Measurements from ENCODE around the gene CPNE4.

The CPNE4 gene

DNA sequence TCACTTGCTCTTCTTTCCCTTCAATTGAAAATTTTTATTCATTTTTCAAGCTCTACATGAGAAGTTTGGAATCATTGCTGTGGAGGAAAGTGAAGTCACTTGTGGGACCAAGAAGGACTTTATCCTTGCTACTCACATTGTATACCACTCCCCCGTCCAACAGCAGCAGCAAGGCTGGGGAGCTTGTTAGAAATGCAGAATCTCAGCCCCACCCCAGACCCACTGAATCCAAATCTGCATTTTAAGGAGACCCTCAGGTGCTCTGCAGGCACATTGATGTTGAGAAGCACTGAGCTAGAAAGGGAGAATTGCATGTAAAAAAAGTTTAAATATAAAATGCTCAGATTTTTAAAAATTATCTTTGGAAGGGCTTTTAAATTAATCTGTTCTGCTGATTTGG, 329.7 kb downstream of the CPNE4 start:
- TF ChIP-seq JUND (IDR thresholded peaks at IDR 0.05; ENCODE audit: low read depth) = no peak
- in situ Hi-C loops (cut with HindIII; ENCODE audit: low pct_unique_long_range_greater_than_20kb, low sequenced_read_pairs) = no loop called here

GRCh38 chr3:131704098-131704497, 330.7 kb downstream of the CPNE4 start:
- no peak for DNase-seq (ENCODE audit: low read depth in 1 of 2, low spot score in 1 of 2)
- in situ Hi-C loops (cut with HindIII; ENCODE audit: low pct_unique_long_range_greater_than_20kb, low sequenced_read_pairs) = no loop called here
- no peak for TF ChIP-seq JUND (IDR thresholded peaks at IDR 0.05; ENCODE audit: low read depth)

More for the DNA sequence above, 329.7 kb downstream of the CPNE4 start:
- no peak for DNase-seq (ENCODE audit: low read depth in 1 of 2, low spot score in 1 of 2)

DNA sequence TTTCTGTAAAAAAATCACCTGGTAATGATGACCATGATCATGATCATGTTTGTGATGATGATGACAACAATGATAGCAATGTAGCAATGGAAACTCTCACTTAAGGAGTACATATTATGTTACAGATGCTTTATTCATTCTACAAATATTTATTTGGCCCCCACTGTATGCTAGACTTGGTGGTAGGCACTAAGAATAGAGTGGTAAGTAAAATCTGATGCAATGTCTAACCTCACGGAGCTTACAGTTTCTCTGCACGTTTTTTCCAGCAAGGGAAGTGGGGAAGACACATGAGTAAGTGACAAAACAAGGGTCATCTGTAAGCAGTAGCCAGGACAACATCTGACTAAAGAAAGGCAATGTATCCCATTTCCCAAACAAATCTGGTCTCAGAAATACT, 332.7 kb downstream of the CPNE4 start:
- no peak for DNase-seq (ENCODE audit: low read depth in 1 of 2, low spot score in 1 of 2)
- no peak for TF ChIP-seq JUND (IDR thresholded peaks at IDR 0.05; ENCODE audit: low read depth)
- in situ Hi-C loops (cut with HindIII; ENCODE audit: low pct_unique_long_range_greater_than_20kb, low sequenced_read_pairs) = no loop called here

DNA sequence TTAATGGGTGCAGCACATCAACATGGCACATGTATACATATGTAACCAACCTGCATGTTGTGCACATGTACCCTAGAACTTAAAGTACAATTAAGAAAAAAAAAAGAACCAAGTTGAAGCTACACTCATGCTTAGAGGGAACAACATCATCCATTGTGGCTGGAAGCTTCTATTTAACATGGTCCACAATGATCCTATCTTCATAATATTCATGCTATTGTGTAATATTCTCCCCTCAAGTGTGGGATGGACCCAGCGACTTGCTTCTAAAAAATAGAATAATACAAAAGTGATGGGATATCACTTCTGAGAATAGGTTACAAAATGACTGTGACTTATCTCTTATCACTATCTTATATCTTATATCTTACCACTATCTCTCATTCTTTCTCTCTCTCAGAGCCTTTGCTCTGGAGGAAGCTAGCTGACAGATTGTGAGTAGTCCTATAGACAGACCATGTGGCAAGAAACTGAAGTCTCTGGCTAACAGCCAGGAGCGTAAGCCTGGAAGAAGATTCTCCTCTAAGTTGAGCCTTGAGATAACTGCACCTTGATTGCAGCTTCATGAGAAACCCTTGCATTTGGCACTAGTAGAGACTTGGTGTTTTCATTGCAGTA, 333.6 kb downstream of the CPNE4 start:
- in situ Hi-C loops (cut with HindIII; ENCODE audit: low pct_unique_long_range_greater_than_20kb, low sequenced_read_pairs) = no loop called here
- no peak for DNase-seq (ENCODE audit: low read depth in 1 of 2, low spot score in 1 of 2)
- no peak for TF ChIP-seq JUND (IDR thresholded peaks at IDR 0.05; ENCODE audit: low read depth)

DNA sequence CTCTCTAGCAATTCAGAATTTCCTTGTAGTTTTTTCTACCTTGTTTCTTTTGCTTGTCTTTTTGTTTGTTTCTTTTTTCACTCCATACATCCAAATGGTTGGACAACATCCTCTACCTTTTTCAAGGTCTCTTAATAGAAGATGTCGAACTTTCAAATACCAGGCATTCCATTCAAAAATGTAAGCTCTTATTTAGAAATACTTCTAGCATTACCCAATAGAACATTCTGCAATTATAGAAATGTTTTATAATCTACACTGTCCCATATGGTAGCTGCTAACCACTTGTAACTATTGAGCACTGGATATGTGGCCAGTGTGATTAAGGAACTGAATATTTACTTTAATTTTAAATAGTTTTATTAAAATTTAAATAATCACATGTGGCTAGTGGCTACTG, 335.8 kb downstream of the CPNE4 start:
- in situ Hi-C loops (cut with HindIII; ENCODE audit: low pct_unique_long_range_greater_than_20kb, low sequenced_read_pairs) = no loop called here
- TF ChIP-seq JUND (IDR thresholded peaks at IDR 0.05; ENCODE audit: low read depth) = no peak
- DNase-seq (ENCODE audit: low read depth in 1 of 2, low spot score in 1 of 2) = no peak

DNA sequence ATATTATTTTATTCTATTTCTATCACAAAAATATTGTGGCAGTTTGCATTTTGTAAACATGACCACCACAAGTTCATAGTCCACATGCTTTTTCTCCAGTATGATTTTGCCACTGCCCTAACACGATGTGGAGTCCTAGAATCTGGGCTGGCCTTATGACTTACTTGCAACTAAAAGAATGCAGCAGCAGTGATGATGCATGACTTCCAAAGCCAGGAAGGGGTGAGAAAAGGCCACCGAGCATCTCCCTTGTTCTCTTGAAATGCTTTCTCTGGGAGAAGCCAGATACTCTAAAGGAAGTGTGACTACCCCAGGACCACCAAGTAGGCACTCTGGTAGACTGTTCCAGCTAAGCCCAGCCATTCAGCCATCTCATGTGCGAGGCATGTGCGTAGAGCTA, 340.4 kb downstream of the CPNE4 start:
- in situ Hi-C loops (cut with HindIII; ENCODE audit: low pct_unique_long_range_greater_than_20kb, low sequenced_read_pairs) = no loop called here
- no peak for DNase-seq (ENCODE audit: low read depth in 1 of 2, low spot score in 1 of 2)
- no peak for TF ChIP-seq JUND (IDR thresholded peaks at IDR 0.05; ENCODE audit: low read depth)

DNA sequence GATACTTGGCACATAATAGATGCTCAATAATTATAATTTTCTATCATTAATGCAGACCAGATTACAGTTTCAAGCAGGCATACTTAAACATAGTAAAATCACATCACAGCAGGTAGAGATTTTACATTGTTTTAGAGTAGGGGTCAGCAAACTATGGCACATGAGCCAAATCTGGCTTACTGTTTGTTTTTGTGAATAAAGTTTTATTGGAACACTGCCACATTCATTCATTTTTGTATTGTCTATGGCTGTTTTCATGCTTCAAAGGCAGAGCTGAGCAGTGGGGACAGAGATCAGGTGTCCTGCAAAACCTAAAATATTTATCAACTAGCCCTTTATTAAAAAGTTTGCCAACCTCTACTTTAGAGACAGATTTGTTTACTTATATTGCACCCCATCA, 342.5 kb downstream of the CPNE4 start:
- no peak for DNase-seq (ENCODE audit: low read depth in 1 of 2, low spot score in 1 of 2)
- TF ChIP-seq JUND (IDR thresholded peaks at IDR 0.05; ENCODE audit: low read depth) = no peak
- in situ Hi-C loops (cut with HindIII; ENCODE audit: low pct_unique_long_range_greater_than_20kb, low sequenced_read_pairs) = no loop called here

GRCh38 chr3:131690800-131691199, 344.0 kb downstream of the CPNE4 start:
- TF ChIP-seq JUND (IDR thresholded peaks at IDR 0.05; ENCODE audit: low read depth) = no peak
- in situ Hi-C loops (cut with HindIII; ENCODE audit: low pct_unique_long_range_greater_than_20kb, low sequenced_read_pairs) = no loop called here
- no peak for DNase-seq (ENCODE audit: low read depth in 1 of 2, low spot score in 1 of 2)

DNA sequence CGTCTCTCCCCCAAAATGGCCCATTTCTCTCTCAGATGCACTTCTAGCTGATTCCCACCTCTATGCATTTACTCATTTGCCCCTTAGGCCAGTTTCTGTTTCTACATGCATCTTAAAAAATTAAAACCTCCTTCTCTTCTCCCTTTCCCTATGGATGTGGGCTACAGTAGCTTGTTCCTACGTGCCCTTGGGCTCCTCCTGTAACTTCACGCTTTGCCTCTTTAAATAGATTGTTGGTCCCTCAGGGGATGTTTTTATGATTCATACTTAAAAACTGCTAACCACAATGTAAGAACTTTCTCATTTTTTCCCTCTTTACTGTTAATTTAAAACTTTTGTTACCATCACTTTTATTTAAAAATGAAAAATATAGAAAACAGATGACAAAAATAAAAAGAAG, 346.4 kb downstream of the CPNE4 start:
- TF ChIP-seq JUND (IDR thresholded peaks at IDR 0.05; ENCODE audit: low read depth) = no peak
- no peak for DNase-seq (ENCODE audit: low read depth in 1 of 2, low spot score in 1 of 2)
- in situ Hi-C loops (cut with HindIII; ENCODE audit: low pct_unique_long_range_greater_than_20kb, low sequenced_read_pairs) = no loop called here

- no peak for TF ChIP-seq JUND (IDR thresholded peaks at IDR 0.05; ENCODE audit: low read depth)
- in situ Hi-C loops (cut with HindIII; ENCODE audit: low pct_unique_long_range_greater_than_20kb, low sequenced_read_pairs) = no loop called here
- no peak for DNase-seq (ENCODE audit: low read depth in 1 of 2, low spot score in 1 of 2)
Observed at GRCh38 chr3:131669600-131669999, 365.2 kb downstream of the CPNE4 start.

DNA sequence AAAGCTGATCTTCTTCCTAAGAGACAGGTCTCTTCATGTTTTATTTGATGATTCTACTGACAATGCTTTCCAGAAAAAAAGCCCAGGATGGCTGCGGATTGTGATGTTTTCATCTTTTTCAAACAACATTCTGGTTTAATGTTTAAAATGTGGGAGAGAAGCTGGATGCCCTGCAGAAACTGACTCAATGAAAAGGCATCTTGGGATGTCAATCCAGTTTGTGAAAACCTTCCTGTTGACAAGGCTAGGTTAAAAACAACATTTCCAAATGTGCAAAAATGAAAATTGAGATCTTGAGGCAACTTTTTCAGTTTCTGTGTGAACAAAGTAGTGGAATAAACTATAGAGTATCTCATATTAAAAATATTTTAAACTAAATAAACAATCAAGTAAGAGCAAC, 376.0 kb downstream of the CPNE4 start:
- no peak for DNase-seq (ENCODE audit: low read depth in 1 of 2, low spot score in 1 of 2)
- no peak for TF ChIP-seq JUND (IDR thresholded peaks at IDR 0.05; ENCODE audit: low read depth)
- in situ Hi-C loops (cut with HindIII; ENCODE audit: low pct_unique_long_range_greater_than_20kb, low sequenced_read_pairs) = no loop called here

DNA sequence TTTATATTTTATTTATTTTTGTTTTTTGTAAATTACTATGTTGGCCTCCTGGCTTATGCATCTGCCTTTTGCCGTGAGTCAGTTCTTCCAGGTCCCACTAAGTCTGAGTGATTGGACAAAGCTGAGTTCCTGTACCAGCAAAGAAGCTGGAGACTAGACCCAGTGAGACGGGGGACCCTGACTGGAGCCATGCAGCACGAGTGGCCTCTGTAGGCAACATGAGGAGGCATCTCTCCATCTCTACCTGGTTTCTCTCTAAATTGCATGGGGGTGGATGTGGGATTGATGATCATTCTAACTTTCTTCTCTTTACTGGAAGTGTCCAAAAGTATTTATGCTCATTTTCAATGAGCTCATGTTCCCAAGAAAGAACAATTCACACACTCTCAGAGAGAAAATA, 376.7 kb downstream of the CPNE4 start:
- no peak for TF ChIP-seq JUND (IDR thresholded peaks at IDR 0.05; ENCODE audit: low read depth)
- DNase-seq (ENCODE audit: low read depth in 1 of 2, low spot score in 1 of 2) = peak in 1 of 2 experiments; percentile 25
- in situ Hi-C loops (cut with HindIII; ENCODE audit: low pct_unique_long_range_greater_than_20kb, low sequenced_read_pairs) = no loop called here

GRCh38 chr3:131655070-131655690, 379.6 kb downstream of the CPNE4 start:
- TF ChIP-seq JUND (IDR thresholded peaks at IDR 0.05; ENCODE audit: low read depth) = no peak
- DNase-seq (ENCODE audit: low read depth in 1 of 2, low spot score in 1 of 2) = no peak
- in situ Hi-C loops (cut with HindIII; ENCODE audit: low pct_unique_long_range_greater_than_20kb, low sequenced_read_pairs) = no loop called here

DNA sequence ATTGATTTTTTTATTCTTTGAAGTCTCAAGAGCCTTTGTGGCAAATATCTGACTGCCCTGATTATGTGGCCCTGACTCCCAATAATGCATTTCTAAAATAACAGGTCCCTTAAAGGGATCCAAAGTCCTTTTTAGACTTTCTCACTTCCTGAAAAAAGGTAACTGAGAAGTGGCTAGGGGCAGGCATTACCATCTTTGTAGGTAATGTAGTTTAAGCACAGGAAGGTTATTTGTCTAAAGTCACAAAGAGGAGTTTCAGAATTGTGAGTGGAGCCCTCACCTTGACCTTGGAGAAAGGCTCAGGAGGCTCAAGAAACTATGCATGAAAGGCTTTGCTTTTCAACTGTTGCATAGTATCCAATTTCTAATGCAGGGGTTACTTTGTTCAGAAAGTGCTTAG, 389.2 kb downstream of the CPNE4 start:
- no peak for TF ChIP-seq JUND (IDR thresholded peaks at IDR 0.05; ENCODE audit: low read depth)
- no peak for DNase-seq (ENCODE audit: low read depth in 1 of 2, low spot score in 1 of 2)

More for the DNA sequence above, 389.2 kb downstream of the CPNE4 start:
- in situ Hi-C loops (cut with HindIII; ENCODE audit: low pct_unique_long_range_greater_than_20kb, low sequenced_read_pairs) = no loop called here
